GM19438 (cell line): ENCODE results near the gene MBNL1.
"Not testable (repeated sequence)": the region's sequence is repeated elsewhere in the genome, so short reads cannot be mapped to it uniquely, and the experiment has no call there.

Experiments used
- ATAC-seq: cut with Tn5 transposase; IDR thresholded peaks from one replicate; pipeline ENCODE4 v1.9.1; 2021; ENCODE audit warnings: low read depth; ENCODE audit not compliant: unreplicated experiment

MBNL1 gene

DNA sequence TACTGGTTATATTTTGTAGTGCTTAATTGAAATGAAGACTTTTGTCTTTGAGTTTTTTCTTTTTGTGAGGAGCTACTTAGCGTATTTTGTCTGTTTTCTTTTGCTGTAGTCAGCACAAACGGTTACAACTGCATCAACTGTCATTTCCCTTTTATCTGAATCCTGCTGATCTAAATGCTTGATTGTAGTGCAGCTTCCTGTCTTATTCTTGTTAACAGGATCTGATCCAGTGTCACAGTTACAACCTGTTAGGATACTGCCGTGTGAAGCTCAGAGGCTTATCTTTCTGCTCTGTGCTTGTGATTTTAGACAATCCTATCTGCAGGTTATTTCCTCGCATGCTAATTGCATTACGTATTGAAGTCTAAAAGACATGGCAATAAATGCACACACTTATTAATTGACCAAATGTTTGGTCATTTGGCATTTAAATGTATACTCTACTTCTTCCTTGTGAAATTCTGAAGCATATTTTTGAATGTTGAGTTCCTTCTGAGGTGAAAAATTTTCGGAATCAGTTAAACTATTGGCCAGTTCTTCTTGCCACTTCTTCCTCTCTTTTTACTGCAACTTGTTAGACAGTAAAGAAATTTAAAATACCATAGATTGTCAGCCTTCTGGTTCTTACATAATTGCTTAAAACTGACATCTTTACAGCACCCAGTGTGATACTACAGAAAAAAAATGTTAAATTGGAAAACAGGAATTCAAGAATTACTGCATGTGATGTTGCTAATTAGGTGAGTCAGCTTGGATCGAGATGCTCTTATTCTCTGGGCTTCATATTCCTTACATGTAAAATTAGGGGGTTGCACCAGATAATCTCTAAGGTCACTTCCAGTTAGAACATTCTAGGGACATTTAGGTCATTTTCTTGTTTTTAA lies 168.2 kb downstream of the MBNL1 start:
- ATAC-seq = no peak

DNA sequence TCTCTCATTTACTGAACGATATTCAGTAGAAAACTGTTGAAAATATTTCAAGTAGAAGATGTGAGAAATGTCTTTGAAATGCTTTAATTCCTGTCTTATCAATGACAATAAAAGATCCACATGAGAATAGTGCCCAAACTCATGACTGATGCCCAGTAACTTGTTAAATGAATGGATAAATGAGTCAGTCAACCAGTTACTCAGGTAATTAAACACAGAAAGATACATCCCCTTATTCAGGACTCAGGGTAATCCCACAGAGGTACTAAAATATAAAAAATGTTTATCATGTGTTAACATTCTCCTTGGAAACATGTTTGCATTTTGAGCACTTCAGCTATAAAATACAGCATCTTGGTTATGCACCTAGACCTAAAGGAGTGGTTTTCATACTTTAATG lies 169.5 kb downstream of the MBNL1 start:
- ATAC-seq = no peak

GRCh38 chr3:152438706-152439105 lies 170.0 kb downstream of the MBNL1 start:
- no peak for ATAC-seq

GRCh38 chr3:152440243-152440642 lies 171.5 kb downstream of the MBNL1 start:
- ATAC-seq = not testable (repeated sequence)

DNA sequence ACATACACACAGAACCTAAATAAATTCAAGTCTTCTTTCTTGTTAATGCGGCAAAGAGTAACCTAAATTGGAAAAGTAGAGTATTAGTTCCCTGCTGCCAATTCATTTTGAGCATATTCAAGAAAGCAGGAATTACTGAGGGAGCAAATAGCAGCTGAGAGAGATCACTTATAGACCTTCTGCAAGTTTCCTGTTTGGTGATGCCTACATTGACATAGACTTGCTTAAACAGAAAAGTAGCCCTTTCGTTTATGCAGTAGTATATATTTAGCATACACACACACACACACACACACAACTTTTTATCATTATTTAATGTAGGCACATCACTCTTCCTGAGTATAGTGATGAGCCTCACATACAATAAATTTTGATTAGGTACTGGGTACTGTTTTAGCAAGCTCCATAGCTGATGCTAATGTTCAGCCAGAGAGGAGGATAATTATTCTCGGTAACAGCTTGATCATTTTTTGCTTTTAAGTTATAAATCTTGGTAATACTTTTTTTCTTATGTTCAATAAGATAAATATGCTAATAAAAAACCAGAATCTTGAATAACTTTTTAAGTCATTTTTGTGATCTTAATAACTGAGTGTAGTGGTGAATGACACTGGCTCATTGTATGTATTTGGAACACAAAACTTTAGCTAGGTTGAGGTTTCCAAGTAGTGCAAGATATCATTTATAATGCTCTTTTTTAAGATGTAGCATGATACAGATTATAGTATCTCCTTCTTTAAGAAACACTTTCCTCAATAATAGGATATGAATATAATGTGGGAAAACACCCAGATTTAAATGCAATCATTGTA lies 174.7 kb downstream of the MBNL1 start:
- no peak for ATAC-seq

- no peak for ATAC-seq
Observed at GRCh38 chr3:152444029-152444641, 175.4 kb downstream of the MBNL1 start.

DNA sequence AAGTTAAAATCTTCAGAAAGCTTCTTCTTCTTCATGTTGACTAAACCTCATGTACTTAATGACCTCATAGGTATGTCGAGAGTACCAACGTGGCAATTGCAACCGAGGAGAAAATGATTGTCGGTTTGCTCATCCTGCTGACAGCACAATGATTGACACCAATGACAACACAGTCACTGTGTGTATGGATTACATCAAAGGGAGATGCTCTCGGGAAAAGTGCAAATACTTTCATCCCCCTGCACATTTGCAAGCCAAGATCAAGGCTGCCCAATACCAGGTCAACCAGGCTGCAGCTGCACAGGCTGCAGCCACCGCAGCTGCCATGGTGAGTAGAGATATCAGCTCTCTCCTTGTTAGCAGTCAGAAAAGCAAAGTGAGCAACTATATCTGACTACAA lies 176.5 kb downstream of the MBNL1 start:
- no peak for ATAC-seq

GRCh38 chr3:152446495-152446894 lies 177.8 kb downstream of the MBNL1 start:
- no peak for ATAC-seq

DNA sequence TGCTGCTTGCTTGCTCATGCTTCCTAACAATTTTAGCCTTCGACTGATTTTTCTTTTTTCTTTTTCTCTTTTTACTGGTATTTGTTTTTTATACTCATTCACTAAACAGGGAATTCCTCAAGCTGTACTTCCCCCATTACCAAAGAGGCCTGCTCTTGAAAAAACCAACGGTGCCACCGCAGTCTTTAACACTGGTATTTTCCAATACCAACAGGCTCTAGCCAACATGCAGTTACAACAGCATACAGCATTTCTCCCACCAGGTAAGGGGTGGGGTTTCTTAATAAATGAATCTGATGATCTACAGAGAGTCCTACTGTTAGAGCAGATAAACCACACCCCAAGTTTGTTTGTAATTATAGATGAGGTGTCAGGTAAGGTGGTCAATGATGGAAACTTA lies 178.8 kb downstream of the MBNL1 start:
- ATAC-seq = no peak

DNA sequence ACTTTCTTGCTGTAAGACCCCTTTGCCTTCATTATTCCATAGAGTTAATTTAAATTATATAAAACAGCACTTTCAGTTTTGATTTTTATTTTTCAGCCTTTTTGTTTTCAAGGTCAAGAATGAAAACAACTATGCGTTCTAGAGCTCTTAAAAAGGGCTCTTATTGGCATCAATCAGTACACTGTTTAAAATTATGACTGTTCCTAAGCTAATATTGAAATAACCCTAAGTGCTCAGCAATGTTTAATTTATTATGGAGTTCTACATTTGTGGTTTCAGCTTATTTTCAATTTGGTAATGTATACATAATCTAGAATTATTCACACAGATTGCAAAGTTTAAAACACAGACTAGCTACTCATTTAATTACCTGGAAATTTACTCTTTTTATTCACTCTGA lies 179.4 kb downstream of the MBNL1 start:
- ATAC-seq = no peak

DNA sequence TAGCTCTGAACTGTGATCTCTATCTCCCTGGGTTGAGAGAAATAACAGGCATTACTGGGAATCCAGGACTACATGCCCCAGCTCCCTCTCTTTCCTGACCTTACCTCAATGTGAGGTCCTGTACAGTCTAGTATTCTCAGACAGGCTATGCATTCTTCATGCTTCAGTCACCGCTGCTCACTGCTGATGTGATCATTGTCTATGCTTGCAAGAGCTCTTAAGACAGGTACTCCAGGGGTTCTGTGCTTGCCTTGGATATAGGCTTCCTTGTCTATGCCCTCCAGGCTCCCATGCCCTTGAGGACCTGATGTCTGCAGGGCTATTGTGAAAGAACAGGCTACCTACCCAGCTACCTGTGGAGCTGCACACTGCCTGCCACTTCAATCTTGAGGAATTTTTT lies 183.6 kb downstream of the MBNL1 start:
- no peak for ATAC-seq

DNA sequence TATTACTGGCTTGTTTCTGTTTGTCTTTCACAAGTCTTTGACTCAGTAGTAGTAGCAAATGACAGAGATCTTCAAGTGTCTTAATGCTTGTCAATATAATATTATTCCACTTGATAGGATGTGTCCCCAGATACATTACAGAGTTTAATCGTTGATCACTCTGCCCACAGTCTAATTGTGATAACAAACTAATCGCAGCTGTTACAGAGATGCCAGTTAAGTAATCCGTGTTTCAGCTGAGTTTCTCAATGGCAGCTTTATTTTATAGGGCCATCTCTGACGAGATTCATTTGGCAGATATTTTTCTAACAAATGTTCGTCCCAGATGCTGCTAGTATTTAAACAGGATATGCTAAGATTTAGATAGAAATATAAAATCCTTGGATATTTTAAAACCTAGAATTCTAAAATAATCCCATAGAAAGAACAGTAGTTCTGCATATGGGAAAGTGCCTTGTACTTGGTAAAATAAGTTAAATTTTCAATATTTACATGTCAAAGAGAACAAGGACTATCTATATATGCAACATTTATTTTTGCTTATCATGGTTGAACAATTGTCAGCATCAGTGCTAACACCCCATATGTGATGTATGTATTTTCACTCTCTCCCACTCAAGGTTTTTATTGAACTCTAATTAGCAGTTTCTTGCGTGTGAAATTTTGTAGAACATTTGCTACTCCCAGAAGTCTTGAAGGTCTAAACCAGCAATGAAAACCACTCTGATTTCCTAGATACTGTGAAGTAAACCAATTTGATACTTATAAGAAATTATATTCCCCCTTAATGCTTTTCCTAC lies 185.5 kb downstream of the MBNL1 start:
- ATAC-seq = no peak

GRCh38 chr3:152455989-152456388 lies 187.3 kb downstream of the MBNL1 start:
- no peak for ATAC-seq

GRCh38 chr3:152457500-152458375 lies 189.0 kb downstream of the MBNL1 start:
- no peak for ATAC-seq

GRCh38 chr3:152458376-152459117 lies 189.8 kb downstream of the MBNL1 start:
- no peak for ATAC-seq

GRCh38 chr3:152459118-152459515 lies 190.4 kb downstream of the MBNL1 start:
- ATAC-seq = no peak

DNA sequence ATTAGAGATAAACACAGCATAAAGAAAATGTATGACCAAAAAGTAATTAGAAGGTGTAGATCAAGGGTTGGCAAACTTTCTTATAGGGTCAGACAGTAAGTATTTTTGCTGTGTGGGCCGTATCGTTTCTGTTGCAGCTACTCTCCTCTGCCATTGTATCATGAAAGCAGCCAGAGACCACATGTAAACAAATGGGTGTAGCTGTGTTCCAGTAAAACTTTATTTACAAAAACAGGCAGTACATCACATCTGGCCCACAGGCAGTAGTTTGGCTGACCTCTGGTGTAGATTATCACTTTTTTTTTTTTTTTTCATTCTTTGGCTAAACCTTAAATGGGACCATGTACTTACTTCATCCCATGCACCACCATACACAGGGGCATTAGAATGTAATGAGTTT lies 190.8 kb downstream of the MBNL1 start:
- ATAC-seq = no peak

DNA sequence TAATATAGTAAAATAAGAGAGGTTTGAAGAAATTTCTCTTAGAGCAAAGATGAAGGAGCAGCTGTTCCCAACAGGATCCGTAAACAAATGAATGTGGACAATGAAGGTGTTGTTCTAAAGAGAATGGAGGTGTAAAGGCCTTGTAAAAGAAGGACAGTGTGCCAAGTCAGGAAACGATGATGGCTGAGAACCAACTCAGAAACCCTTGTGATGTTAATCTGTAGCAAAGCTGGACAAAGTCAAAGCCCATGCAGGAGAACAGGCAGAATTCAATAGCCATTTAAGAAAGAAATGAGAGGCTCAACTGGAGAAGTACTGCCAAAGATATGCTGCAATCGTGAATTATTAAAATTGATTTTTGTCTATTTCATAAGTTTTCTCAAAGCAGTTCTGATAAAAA lies 192.2 kb downstream of the MBNL1 start:
- ATAC-seq = no peak

DNA sequence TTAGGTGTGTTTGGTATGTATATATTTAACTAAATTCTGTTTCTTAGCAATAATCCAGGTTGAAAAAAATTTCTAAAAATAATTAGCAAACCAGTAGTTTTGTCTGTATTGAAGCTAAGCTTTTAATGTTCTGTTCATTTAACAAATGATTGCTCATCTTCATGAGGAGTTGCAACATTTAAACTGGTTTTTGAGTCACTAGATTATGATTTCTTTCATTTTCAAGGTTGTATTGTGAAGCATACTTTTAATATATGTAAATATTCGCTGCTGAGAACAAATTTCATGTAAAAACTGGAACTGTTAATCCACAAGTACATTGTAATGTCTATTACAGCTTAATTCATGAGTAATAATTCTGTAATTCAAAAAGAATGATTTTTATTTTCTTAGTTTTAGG lies 192.7 kb downstream of the MBNL1 start:
- no peak for ATAC-seq
